HG03108 (cell line): ENCODE data around the gene INO80B.
A peak's percentile ranks its signal among the peaks of the same experiment; 100 is the strongest.

ENCODE experiments used
- ATAC-seq: cut with Tn5 transposase; IDR thresholded peaks from one replicate; pipeline ENCODE4 v1.9.1; 2021; ENCODE audit warnings: moderate library complexity; ENCODE audit not compliant: unreplicated experiment

The INO80B gene

GRCh38 chr2:74500578-74500946, 45.7 kb downstream of the INO80B start:
- ATAC-seq, result no peak

- ATAC-seq, result no peak
Observed at GRCh38 chr2:74501335-74502071, 46.6 kb downstream of the INO80B start.

GRCh38 chr2:74502147-74502719, 47.3 kb downstream of the INO80B start:
- no peak for ATAC-seq

- peak; percentile 35 for ATAC-seq
Observed at GRCh38 chr2:74502720-74503505, 48.0 kb downstream of the INO80B start.

GRCh38 chr2:74503506-74504475, 48.9 kb downstream of the INO80B start:
- ATAC-seq, result no peak

- no peak for ATAC-seq
Observed at GRCh38 chr2:74504591-74504990, 49.7 kb downstream of the INO80B start.

- no peak for ATAC-seq
Observed at GRCh38 chr2:74505448-74506246, 50.8 kb downstream of the INO80B start.

- peak; percentile 81 for ATAC-seq
Observed at GRCh38 chr2:74507145-74507925, 52.4 kb downstream of the INO80B start, which contains the start of gene PCGF1. Gene PCGF1, minus strand, starts transcription at chr2:74507695. Its CDS starts 27 bp downstream, at chr2:74507668.
